GM19239 (cell line): ENCODE data around the gene SORCS3.

ENCODE experiments used
- DNase-seq: peaks from one replicate; pipeline ENCODE4 v3.0.0; 2011; ENCODE audit warnings: low spot score; ENCODE audit not compliant: insufficient read length
- FAIRE-seq: peaks from 2 replicates; lab custom pipeline; 2011; peaks lifted over from hg19 to GRCh38; lab: Jason Lieb, UNC

SORCS3 gene

DNA sequence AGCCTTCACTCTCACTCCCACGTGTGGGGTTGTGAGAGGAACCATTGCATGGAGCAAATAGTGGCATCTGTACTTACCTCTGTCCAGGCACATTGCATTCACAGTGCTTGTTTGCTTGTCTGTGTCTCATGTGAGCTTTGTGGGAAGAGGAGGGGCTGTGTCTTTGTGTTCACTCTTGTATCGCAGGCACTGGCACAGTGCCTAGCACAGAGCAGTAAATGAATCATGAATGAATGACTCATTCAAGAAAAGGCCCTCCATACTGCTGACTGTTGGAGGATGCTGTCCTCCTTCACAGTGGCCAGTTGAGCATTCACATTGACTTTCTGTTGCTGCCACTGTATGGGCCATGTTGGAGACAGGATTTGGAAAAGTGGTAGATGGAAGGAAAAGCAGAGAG, 125.3 kb downstream of the SORCS3 start:
- DNase-seq: no peak
- no peak for FAIRE-seq

DNA sequence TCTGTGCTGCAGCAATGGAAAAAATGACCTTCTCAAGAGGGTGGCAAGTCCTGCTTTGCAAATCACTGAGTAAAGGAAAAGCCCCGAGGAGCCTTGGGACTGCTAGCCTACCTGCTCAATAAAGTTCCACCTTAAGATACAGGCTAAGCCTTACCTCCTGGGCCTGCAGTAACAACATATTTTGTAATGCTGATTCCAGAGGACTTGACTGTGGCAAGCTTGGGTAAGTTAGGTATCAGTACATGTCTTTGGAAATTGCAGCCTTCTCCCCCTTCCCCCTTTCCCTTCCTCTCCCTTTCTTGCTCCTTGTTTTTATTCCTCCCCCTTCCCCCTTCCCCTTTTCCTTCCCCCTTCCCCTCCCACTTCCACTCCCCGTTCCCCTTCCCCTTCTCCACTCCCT, 126.2 kb downstream of the SORCS3 start:
- FAIRE-seq (no peak), DNase-seq (no peak)

DNA sequence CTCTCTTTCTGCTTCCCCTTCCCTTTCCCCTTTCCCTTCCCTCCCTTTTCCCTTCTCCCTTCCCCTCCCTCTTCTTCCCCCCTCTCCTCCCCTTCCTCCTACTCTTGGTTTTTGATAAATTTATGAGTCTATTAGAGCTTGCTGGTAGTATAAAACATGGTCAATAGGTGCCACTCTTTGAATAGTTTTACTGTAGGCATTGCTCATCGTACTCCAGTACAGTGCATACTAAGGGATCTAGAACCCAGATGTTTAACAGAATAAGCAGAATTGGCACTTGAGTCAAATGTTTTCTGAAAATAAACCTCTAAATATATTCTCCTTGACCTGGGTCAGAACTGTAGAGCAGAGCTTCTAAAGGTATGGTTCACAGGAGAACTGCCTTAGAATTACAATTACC, 126.7 kb downstream of the SORCS3 start:
- FAIRE-seq (no peak), DNase-seq (no peak)

DNA sequence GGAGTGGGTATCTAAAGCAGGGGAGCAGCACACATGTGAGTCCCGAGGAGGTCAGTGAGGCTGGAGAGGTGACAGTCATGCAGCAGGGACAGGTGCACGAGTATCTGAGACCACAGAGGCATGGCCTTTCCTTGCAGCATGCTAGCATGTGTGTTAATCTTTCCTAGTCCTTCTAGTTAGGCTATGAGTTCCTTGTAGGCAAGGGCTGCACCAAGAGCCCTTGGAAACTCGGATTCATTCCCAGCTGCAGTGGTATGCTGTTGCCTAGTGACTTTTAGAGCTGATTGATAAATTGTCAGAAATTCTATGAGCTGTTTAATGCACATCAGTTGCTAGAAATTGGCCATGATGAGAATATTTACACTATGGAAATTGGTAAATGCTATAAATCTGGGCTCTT, 132.0 kb downstream of the SORCS3 start:
- DNase-seq (no peak), FAIRE-seq (no peak)

DNA sequence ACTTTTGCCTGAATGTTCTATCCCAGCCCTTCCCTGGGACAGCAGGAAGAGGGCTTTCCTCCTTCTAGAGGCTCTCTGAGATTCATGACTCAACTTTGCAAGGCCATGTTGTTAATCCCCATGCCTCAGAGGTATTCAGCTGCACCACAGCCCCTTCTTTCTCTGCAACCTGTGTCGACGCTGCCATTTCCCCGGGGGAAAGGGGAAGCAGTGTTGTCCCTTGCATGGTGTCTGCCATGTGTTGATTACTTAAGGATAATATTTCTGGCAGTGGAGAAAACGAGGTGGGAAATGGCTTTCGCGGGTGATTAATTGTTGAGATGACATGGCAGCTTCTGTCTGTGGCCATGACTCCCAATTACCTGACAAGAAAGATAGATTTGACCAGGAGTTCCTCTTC, 133.1 kb downstream of the SORCS3 start:
- FAIRE-seq (no peak), DNase-seq (no peak)

DNA sequence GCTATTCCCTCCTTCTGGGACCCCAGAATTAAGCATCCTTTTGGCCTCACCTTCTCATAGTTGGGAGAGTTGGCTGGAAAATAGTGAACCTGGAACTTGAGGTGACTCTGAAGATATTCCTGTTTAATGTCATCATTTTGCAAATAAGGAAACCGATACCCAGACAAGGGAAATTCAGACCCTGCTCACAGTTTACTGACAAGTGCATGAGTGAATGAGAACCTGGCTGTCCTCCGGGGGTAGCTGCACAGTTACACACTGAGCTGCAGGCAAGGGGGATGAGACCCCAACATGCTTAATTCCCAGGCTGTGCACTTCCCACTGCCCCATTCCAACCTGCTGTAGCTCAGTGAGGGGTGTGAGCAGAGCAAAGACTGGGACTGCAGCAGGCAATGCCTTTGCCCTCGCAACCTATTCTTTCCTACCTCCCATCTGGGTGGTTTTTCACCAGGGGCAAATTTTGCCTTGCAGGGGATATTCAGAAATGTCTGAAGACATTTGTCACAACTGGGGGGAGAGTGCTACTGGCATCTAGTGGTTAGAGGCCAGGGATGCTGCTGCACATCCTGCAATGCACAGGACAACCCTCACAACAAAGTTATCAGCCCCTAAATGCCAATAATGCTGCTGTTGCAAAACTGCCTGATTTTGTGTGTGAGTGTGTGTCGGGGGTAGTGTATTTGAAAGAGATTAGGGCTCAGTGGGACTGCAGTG, 136.2 kb downstream of the SORCS3 start:
- DNase-seq (no peak), FAIRE-seq (no peak)

DNA sequence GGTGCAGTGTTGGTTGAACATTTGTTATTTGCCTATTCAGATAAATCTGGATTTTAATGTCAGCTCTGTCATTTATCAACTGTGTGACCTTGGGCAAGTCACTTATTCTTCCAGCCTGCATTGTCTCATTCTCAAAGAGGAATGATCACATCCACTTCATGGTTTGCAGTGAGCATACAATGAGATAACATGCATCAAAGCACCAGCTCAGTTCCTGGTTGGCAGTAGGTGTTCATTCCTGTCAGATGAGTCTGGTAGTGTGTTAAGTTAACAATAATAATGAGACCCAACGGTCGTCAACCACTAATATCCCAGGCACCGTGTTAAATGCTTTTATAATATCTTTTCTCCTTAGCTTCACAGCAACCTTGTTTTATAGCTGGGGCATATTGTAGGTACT, 137.3 kb downstream of the SORCS3 start:
- DNase-seq: no peak
- FAIRE-seq: no peak

DNA sequence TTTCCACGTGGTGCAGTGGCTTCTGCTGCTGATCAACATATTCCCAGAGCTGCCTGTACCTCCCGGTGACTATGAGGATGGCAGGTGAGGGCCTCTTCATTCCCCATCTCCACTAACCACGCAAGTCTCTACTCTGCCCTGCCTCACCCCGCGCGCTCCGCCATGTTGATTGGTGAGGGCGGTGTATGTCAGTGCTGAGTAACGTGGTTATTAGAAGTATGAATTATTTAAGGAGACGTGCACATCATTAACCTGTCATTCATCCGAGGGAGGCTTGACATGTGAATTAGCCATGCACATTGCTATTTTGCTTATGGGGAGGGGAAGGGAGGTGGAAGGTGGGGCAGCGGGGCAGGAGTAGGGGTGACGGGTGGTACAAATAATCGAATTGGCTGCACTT, 138.6 kb downstream of the SORCS3 start:
- DNase-seq: no peak
- FAIRE-seq: no peak

DNA sequence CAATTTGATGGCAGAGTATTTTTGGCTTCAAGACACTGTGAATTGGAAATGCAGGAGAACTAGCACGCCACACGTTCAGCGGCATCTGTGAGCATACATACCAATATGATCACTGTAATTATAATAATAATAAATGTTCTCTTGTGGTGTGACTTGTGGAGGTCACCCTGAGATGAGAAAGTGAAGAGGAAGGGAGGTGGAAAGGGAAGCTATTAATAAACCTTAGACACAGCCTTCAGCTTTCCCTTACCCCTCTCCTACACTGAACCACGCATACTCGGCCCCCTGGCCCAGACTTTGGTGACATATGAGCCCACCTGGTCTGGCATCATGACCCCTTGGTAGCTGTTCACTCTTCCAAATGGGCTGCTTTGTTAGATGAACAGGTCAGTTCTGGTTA, 139.1 kb downstream of the SORCS3 start:
- DNase-seq: no peak
- FAIRE-seq: no peak

DNA sequence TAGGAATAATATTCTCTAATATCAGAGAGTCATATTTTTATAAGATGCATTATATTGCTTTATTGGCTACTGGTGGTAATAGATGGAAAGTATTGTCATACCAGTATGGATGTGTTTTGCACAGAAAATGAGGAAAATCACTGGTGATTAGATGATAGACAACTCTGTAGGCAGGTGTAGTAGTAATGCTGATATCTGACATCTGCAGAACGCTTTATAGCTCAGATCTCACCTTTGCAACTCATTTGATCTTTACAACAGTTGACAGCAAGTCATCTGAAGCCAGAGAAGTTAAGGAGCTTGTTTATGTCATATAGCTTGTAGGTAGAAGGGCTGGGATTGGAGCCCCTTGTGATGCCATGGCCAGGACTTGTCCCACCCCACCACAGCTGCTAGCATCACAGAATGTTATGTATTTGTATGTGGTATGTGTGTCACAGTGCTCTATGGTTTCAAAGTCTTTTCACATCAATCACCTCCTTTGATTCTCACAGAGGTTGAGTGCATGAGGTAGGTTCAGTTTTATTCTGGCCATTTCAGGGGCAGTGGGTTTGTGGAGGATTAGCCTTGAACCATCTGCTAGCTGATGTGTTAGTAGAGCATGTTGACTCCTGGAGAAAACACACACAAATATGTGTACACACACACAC, 140.0 kb downstream of the SORCS3 start:
- no peak for FAIRE-seq

DNA sequence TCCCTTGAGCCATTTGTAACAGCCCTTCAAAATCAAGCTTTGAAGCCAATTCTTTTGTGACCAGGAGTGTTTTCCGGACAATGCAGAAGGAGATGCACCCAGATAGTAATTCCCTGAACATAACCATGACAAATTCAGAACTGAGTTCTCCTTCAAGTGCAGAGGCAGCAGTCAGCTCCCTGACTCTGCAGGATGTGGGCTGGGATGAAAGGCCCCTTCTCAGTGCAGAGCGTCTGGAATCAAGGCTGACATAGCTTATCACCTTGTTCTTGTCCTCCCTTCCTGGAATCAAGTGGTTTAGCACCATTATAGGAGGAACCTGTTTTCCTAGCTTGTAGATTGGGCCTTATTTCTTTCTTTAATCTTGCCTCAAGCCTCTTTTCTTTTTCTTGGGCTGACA, 143.4 kb downstream of the SORCS3 start:
- FAIRE-seq (no peak), DNase-seq (no peak)

More for the DNA sequence above, 140.0 kb downstream of the SORCS3 start:
- no peak for DNase-seq

DNA sequence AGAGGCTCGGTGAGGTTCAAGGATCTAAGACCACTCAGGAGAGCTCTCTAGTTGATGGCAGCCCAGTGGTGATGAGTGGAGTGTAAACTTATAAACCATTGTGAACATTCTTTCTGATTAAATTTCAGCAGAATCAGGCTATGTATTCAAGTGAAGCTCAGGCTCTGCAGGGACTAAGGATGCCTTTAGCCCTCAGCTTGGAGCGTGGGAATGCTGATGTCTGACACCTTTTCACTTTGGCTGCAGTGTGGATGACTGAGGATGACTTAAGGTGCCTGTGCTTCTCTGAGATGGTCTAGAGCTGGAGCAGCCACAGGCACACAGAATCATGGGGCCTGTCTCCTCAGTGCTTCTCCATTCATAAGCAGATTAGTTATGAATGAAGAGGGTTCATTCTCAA, 150.4 kb downstream of the SORCS3 start:
- no peak for FAIRE-seq
- DNase-seq: no peak

DNA sequence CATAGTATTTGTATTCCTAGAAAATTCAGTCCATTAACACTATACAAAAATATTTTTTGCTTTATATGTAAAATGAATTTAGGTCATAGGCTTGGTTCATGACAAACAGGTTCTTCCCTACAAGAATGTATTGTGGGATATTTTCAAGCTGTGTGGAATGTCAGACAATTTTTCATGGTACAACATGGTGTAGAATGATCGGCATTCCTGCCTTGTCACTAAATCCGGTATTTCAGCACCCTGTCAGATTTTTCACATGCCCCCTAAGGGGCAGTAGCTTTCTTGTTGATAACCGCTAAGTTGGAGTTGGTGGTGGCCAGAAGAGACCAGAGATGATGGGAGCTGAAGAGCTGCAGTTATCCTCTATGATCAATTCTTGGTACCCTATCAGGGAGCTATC, 154.3 kb downstream of the SORCS3 start:
- DNase-seq (no peak), FAIRE-seq (no peak)

DNA sequence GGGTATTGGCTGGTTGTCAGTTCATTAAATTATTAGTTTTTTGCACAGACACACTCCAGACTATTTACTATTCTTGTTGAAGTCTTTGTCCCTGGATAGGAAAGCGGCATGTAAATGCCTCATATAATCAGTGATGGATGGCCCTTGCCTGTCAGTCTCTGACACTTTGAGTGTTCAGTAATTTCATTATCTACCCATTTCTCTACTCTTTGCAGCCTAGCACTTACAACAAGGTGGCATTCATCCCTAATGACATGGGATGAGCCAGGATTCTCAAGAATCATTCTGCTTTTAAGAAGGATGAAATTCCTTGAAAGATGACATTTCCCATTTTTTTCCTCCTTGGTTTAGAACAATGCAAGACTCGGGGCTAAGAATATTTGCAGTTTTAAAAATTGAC, 155.7 kb downstream of the SORCS3 start:
- DNase-seq: no peak

DNA sequence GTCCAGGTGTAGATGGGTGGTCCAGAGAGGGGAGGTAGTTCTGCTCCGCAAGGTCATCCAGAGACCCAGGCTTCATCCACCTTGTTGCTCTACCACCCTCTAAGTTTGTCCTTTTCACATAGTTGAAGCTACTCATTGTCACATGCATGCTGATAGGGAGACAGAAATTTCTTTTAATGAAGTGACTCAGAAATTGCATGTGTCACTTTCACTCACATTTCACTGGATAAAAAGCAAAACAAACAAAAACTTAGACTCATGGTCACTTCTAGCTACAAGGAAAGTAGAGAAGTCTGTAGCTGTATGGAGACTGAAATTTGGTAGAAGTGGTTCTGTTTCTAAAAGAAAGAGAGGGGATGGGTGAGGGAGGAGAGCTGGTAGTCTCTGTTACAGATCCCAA, 161.9 kb downstream of the SORCS3 start:
- DNase-seq: no peak
- FAIRE-seq: no peak

More for the DNA sequence above, 155.7 kb downstream of the SORCS3 start:
- FAIRE-seq: no peak

DNA sequence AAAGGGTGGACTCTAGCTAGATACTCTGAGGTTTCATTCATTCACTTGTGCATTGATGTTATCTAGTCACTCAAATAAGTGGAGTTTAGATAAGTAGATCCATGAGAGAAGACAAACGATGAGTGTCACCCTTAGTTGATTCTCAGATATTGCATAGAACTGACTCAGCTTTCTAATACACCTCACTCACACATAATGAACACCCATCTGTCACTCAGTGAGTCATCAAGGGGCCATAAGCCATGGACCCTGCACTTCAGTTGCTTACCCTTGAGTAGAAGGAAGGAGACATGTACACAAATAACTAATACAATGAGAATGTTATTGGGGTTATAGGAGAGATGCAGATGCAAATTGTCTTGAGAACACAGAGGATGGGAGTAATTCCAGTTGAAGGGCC, 163.8 kb downstream of the SORCS3 start:
- DNase-seq (no peak), FAIRE-seq (no peak)

DNA sequence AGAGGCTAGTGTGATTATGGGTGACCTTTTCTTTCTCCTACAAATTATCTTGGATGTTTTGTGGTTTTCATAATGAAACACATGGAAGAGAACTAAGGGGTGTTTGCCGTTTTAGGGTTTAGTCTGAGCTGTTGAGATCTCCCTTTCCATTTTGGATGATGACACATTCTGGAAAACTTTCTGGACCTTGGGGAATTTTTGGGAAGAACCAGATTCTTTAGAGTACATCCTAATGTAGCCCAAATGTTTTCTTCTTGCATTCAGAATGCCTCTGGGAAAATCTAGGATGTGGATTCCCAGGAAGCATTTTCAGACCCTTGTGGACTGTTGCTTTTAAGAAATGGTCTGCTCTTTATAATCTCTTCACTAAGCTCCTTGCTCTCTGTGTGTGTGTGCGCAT, 165.7 kb downstream of the SORCS3 start:
- no peak for FAIRE-seq
- DNase-seq: no peak

DNA sequence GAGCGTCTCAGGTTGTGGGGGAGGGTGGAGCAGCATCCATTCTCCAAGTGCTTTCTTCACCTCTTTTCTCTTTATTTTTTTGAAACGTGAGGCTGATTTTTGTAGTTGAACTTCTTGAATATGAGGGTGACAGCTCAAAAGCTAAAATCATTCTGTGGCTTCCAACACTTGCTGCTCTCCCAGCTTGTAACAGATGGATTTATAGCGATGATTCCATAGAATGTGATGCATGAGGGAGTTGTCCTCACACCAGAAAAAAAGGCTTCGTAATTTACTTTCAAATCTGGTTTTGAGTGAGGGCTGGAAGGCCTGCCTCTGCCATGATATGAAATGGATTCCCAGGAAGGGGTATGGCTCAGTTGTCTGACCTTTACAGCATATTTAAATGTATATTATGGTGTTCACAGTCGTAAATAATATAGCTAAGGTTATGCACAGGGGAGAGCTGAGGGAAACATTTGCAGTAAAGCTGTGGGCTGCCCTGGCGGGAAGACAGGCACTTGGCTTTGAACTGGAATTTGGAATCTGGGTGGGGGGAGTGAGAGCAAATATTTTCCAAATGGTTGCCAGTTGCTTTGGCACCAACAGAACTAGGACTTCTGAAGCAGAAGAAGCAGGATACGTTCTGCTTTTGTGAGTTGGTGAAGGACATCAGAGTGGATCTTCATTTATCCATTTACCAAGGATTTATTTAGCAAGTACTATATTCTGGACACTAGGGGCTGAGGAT, 166.7 kb downstream of the SORCS3 start:
- FAIRE-seq (no peak), DNase-seq (no peak)

DNA sequence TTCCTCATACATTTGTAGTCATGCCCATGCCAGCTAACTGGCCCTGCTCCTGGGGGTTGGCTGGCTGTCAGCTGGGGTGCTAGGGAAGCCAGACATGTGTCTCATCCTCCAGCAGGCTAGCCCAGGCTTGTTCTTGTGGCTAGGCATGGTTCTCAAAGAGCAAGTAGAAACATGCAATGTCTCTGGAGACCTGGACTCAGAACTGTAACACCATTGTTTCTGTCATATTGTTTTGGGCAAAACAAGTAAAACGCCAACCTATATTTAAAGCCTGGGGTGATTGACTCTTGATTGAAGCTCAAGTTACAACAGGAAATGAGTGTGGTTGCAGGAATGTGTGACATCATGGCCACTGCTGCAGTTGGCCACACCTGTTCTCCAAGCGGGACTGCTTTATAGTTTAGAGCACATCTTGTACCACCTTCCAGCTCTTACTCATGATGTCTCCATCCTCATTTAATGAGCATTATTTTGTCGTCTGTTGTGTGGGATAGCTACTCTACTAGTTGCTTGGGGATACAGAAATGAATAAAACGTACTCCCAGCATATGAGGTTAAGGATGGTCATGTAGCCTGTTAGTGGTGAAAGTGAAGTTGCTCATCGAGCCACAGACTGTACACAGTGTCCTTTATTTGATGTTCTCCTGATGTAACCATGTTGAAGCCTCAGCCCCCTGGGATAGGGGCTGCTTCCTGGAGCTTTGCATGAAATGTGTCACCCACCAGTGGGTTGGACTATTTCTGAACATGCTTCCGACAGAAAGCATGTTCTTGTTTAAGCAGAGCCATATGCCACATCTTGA, 168.4 kb downstream of the SORCS3 start:
- FAIRE-seq: no peak
- no peak for DNase-seq

DNA sequence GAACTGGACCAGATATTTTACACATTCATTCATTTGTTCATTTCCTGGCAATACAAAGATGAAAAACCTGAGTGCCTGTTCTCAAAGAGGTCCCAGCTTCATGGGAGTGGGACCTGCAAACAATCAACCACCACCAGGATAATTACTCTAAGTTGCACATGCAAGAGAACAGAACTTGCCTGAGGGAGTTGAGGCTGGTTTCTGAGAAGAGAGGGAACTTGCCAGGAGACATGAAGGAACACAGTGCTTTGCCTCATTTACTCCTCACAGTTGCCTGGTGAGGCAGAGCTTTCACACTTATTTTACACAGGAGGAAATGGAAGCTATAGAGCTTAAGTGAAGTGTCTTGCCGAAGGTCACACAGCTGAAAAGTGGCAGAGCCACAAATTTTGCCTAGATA, 170.1 kb downstream of the SORCS3 start:
- FAIRE-seq (no peak), DNase-seq (no peak)

DNA sequence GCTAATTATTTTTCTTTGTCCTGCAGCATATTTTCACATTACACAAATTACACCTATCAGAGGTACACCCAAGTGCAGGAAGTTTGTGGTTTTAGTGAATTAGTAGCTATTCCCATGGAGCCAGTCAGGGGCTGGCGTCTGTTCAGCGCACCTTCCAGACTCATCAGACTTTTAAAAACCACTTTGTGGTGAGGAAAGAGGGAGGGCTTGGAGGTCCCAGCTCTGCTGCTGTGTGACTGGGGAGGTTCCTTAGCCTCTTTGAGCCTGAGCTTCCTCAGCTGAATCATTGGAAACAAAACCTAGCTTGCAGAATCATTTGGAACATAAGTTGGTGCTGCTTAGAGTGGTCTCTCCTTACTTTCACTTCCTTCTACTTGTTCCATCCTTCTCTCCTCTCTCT, 175.4 kb downstream of the SORCS3 start:
- DNase-seq: no peak
- no peak for FAIRE-seq
